Memory B cell (primary cell): ENCODE measurements around the gene MAN1A1.

Experiments used
- ATAC-seq: fragments of 150-1000 bp; cut with Tn5 transposase; 2 replicates; pipeline ENCODE4 v1.10.0; 2021; ENCODE audit warnings: low read depth, mild to moderate bottlenecking, moderate library complexity
- DNase-seq, 2 donors: peaks; one replicate each; pipeline ENCODE4 v3.0.0; 2022; ENCODE audit warnings: low spot score in 2 of 2
- H3K27ac Mint-ChIP-seq: one replicate; pipeline ENCODE4 v1.8.0; 2022; ENCODE audit warnings: mild to moderate bottlenecking, moderate library complexity, mixed read lengths
- H3K27me3 Mint-ChIP-seq: one replicate; pipeline ENCODE4 v1.8.0; 2022; ENCODE audit warnings: mixed read lengths
- H3K36me3 Mint-ChIP-seq: one replicate; pipeline ENCODE4 v1.8.0; 2022; ENCODE audit warnings: mild to moderate bottlenecking, mixed read lengths
- H3K4me1 Mint-ChIP-seq: one replicate; pipeline ENCODE4 v1.8.0; 2022; ENCODE audit warnings: mixed read lengths
- H3K4me3 Mint-ChIP-seq: one replicate; pipeline ENCODE4 v1.8.0; 2022; ENCODE audit warnings: mild to moderate bottlenecking, moderate library complexity, mixed read lengths
- H3K9me3 Mint-ChIP-seq: one replicate; pipeline ENCODE4 v1.8.0; 2022; ENCODE audit warnings: mixed read lengths

MAN1A1 gene

DNA sequence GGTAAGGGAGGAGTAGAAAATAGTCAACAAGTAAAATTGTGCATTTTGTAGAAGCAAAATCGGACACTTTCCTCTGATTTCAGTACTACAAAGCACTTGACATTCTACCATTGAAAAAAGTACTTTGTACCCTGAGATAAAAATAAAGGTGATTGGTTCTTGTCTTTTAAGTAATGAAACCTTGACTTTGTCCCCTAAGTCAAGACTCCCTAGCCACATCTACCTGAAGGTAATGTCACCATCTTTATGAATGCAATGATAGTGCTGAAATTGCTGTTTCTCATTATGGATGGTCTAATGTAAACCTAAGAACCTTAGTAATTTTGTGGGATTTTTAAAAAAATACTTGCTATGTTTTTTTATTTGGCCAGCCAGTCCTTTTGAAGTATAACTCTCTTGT lies 2.4 kb upstream of the MAN1A1 start:
- Mint-ChIP-seq H3K4me1 (peaks cover 25% of the 10 kb centered on the region), H3K9me3 (no peaks in the 10 kb centered on the region), H3K36me3 (no peaks in the 10 kb centered on the region), H3K27me3 (no peaks in the 10 kb centered on the region), H3K4me3 (no peak overlapping the region), H3K27ac (no peak overlapping the region)
- ATAC-seq (no peak), DNase-seq (no peak)

DNA sequence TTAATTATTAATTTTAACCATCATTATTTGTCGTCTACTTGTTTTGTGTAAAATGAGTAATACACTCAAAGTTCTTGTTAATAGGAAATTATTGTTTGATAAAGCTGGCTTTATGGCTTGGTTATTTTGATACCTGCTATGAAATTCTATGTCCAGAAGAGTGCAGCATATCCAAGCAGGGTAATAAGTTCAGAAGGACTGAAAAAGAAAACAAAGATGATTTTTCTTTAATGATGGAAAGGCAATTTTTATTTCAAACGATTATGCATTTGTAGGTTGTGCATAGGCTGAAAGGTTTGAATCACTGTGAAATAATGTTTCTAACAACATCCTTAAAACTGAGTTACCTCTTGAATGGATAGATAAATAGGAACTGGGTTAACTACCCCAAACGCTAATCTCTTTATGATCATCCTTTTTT lies 1.4 kb upstream of the MAN1A1 start:
- no peaks in the 10 kb centered on the region for H3K27me3 Mint-ChIP-seq
- H3K36me3 Mint-ChIP-seq = no peaks in the 10 kb centered on the region
- ATAC-seq = no peak
- peak overlapping the region; percentile 77 for H3K4me3 Mint-ChIP-seq
- H3K27ac Mint-ChIP-seq = peak overlapping the region; percentile 88
- H3K4me1 Mint-ChIP-seq = peaks cover 34% of the 10 kb centered on the region
- H3K9me3 Mint-ChIP-seq = no peaks in the 10 kb centered on the region
- no peak for DNase-seq

DNA sequence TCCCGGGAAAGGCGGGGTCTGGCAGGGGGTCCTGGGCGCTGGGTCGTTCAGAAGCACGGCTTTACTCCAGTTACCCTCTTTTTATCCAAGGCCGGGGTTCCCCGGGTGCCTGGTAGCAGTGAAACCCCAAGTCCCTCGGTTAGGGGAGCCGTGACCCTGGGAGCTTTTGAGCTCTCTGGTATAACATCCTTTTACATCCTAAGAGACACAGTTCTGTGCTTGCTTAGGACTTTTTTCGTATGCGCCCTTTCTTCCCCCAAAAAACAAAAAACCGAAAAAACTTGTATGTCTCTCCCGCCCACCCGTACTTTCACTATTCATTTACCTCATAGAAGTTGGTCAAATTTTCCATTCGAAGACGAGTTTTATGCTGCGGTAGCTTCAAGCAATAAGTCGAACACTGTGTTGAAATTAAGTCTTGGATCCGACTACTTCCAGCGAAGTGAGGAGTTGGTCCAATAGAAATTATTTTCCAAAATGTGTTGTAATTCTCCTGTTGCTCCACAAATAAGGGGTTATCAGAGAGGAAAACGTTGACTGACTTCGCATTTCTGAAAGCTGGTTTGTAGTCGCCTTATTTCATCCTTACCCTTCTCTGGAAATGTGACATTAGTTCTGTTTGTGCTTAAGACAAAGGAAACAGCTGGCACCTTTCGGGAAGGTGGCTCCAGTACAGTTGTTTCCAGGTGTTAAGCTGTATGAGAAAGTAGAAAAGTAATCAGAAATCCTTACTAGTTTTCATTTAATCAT lies 816 bp upstream of the MAN1A1 start:
- Mint-ChIP-seq H3K4me1 (peaks cover 35% of the 10 kb centered on the region), H3K27ac (peak overlapping the region; percentile 88), H3K9me3 (no peaks in the 10 kb centered on the region), H3K27me3 (no peaks in the 10 kb centered on the region), H3K4me3 (peak overlapping the region; percentile 77), H3K36me3 (no peaks in the 10 kb centered on the region)
- ATAC-seq = peak; percentile 16
- no peak for DNase-seq

DNA sequence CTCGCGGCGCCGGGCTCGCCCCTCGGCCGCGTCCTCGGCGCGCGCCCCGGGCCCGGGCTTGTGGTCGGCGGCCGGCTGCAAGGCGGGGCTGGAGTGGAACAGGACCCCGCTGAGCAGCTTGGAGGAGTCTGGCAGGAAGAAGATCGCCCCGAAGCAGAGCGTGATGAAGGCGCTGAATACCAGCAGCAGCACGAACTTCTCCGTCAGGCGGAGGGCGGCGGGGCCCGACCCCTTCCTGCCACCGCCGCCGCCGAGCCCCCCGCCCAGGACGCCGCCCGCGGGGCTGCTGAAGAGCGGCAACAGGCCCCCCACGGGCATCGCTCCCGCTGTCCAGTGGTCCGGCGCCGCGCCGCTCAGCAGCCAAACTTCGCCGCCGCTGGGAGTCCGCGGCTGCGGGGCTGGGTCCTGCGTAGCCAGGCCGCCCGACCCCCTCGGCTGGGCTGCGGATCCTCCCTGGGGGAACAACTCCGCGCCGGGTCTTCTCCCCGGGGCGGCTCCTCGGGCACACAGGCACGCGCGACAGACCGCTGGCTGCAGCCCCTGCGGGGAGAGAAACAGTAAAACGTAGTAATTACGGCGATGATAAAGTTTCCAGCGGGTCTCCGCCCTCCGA lies 707 bp downstream of the MAN1A1 start:
- peak overlapping the region; percentile 88 for H3K27ac Mint-ChIP-seq
- peaks cover 26% of the 10 kb centered on the region for H3K4me1 Mint-ChIP-seq
- no peak for ATAC-seq
- H3K4me3 Mint-ChIP-seq = peak overlapping the region; percentile 77
- no peaks in the 10 kb centered on the region for H3K27me3 Mint-ChIP-seq
- no peaks in the 10 kb centered on the region for H3K36me3 Mint-ChIP-seq
- peak; percentile 9 to 37 for DNase-seq
- H3K9me3 Mint-ChIP-seq = no peaks in the 10 kb centered on the region

DNA sequence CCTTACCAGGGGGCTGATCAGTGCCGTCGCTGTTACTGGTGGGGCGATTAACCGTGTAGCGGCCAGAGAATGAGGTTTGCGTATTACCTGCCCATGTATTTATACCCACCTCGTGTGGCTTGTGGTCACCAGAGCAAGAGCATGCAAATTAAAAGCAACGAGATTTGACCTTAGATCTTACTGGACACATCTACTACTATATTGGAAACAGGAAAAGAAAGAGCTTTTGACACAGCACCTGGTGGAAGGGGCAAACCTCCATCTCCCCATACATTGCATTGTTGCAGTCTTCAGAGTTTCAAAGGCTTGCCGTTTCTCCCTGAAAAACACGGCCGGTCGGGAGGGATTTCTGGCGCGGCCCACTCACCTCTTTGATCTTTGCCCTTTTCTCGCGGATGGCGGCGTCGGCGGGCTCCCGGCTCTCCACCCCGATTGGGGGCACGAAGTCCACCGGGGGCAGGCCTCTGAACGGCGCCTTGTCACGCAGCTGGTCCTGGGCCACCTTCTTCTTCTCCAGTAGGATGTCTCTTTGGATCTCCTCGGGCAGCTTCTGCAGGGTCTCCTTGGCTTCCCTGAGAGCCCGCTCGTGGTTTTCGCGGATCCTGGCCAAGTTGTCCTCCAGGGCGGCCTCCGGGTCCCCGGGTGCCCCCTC lies 1.3 kb downstream of the MAN1A1 start:
- H3K36me3 Mint-ChIP-seq = no peaks in the 10 kb centered on the region

DNA sequence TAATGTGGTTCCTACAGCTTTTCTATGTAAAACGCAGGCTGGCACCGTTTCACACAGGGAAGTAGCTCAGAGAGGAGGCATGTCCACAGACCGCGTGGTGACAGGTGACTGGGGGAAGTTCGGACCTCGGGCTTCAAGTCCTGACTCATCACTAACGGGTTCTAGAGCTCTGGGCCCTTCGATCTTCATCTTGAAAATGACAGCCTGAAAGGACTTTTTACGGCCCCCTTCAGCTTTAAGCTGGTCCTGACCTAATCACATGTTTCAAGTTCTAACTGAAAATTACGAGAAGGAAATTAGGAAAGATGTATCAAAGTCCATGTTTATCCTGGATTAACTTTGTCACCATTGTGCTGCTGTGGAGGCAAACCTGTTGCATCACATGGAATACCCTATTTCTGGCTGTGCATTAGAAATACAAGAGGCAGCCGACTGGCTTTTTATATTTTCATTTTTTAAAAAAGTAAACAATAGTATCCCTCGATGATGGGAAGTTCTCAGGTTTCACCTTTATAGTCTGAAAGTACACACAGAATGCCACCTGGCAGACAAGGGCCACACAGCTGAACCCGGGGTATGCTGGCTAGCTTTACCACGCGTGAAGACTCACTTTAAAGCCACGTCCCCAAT lies 2.0 kb downstream of the MAN1A1 start:
- DNase-seq (peak in 1 of 2 donors; percentile 19), ATAC-seq (peak; percentile 21)
- H3K27ac Mint-ChIP-seq = peak overlapping the region; percentile 88
- H3K4me3 Mint-ChIP-seq = peak overlapping the region; percentile 88
- H3K36me3 Mint-ChIP-seq = no peaks in the 10 kb centered on the region
- peaks cover 26% of the 10 kb centered on the region for H3K4me1 Mint-ChIP-seq
- H3K27me3 Mint-ChIP-seq = no peaks in the 10 kb centered on the region
- H3K9me3 Mint-ChIP-seq = no peaks in the 10 kb centered on the region

More for the DNA sequence above, 1.3 kb downstream of the MAN1A1 start:
- Mint-ChIP-seq H3K4me3 (peak overlapping the region; percentile 88), H3K4me1 (peaks cover 24% of the 10 kb centered on the region), H3K27me3 (no peaks in the 10 kb centered on the region), H3K9me3 (no peaks in the 10 kb centered on the region), H3K27ac (peak overlapping the region; percentile 88)
- ATAC-seq (no peak), DNase-seq (peak; percentile 7 to 23)

DNA sequence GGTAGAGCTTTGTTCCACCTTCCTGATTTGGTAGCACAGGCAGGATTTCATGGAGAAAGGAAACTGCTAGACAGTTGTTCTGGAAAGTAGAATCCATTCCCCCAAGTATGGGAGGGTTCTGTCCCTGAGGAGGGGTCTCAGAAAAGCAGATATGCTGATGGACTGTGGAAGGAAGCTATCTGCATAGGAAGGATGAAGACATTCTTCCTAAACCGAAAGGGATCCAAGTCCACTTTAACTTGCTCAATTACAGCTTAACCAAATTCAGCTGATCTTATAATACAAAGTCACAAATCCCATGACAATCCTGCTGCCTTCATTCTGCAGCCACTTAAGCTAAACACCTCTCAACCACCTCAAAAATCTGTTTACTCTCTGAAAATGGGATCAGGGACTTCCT lies 2.6 kb downstream of the MAN1A1 start:
- Mint-ChIP-seq H3K4me1 (peaks cover 29% of the 10 kb centered on the region), H3K4me3 (peak overlapping the region; percentile 37), H3K36me3 (no peaks in the 10 kb centered on the region), H3K27ac (peak overlapping the region; percentile 22), H3K9me3 (no peaks in the 10 kb centered on the region), H3K27me3 (no peaks in the 10 kb centered on the region)
- DNase-seq = no peak
- ATAC-seq = no peak

DNA sequence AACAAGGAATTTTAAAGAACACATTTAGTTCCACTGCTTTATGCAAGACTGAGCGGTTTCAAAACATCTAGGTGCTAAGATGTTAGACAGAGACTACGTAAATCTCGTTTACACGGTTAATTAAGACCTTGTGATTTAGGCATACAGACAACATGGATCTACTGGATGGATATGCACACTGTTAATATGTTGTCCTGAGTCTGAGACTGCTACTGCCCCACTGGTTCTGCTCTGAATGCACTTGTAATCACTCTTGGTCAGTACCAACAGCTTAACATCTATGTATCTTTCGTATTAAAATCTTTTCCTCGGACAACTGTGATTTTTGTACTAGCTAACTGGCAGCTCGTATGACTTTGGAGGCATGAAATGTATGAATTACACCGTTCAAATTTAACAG lies 3.1 kb downstream of the MAN1A1 start:
- no peaks in the 10 kb centered on the region for H3K27me3 Mint-ChIP-seq
- H3K4me3 Mint-ChIP-seq = peak overlapping the region; percentile 37
- ATAC-seq (no peak), DNase-seq (no peak)
- no peaks in the 10 kb centered on the region for H3K9me3 Mint-ChIP-seq
- peak overlapping the region; percentile 22 for H3K27ac Mint-ChIP-seq
- H3K4me1 Mint-ChIP-seq = peaks cover 29% of the 10 kb centered on the region
- H3K36me3 Mint-ChIP-seq = no peaks in the 10 kb centered on the region

DNA sequence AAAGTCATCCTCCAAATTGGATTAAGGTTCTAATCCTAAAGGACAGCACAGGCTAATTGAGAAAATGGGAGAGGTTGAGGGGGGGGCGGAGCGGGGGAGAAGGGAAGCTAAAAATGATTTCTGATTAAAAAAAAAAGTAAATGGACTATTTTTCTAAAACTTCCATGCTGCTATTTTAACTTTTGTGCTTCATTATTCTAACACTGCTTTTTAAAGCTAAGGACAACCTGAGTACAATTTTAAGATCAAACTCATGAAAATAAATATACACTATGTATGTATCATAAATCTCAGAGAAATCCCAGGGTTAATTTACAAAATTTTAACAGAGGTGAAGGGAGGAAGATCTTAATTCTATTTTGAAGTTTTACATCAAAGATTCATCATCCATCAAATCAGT lies 4.4 kb downstream of the MAN1A1 start:
- Mint-ChIP-seq H3K27me3 (no peaks in the 10 kb centered on the region), H3K27ac (peak overlapping the region; percentile 39), H3K36me3 (no peaks in the 10 kb centered on the region), H3K9me3 (no peaks in the 10 kb centered on the region), H3K4me1 (peaks cover 34% of the 10 kb centered on the region), H3K4me3 (no peak overlapping the region)
- DNase-seq (no peak), ATAC-seq (no peak)

DNA sequence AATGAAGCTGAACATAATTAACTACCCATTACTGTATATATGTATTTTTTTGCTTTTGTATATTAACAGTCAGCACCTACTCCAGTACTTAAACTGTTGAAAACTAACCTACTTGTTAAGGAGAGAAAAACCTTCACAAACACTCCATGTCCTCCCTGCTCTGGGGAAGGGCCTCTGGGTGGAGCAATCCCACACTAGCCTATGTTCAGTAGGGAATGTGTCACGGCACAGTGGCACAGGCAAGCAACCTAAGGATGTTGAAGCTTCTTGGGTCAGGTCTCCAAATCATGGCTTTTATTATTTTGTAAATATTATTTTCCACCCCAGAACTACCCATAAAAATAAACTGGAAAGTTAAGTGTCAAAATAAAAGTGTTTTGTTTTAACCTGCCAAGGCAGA lies 5.3 kb downstream of the MAN1A1 start:
- no peaks in the 10 kb centered on the region for H3K27me3 Mint-ChIP-seq
- H3K27ac Mint-ChIP-seq = no peak overlapping the region
- H3K4me1 Mint-ChIP-seq = peaks cover 37% of the 10 kb centered on the region
- ATAC-seq (no peak), DNase-seq (no peak)
- no peak overlapping the region for H3K4me3 Mint-ChIP-seq
- H3K36me3 Mint-ChIP-seq = no peaks in the 10 kb centered on the region
- no peaks in the 10 kb centered on the region for H3K9me3 Mint-ChIP-seq

DNA sequence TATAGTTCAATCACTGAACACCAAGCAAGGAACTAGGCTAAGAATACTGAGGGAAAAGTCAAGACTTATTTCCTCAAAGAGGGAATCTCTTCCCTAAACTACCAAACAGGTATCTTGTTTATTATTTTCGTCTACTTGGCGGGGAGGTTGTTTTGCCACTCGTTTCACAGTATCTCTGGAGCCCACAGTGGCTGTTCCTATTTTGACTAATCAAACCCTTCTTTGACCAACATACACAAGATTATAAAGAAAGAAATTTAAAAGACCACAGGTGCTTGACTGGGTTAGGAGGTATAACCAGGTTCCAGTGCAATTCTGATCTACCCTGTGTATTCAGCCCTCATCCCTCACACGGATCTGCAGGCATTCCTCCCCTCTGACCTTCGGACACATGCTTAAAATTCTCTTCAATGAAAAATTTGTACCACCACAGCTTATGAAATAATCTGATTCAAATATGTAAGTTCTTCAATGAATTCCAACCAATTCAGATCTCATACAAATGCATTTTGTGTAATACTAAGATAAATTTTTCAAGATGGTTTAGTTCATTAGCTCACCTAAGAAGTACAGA lies 5.9 kb downstream of the MAN1A1 start:
- ATAC-seq (no peak), DNase-seq (no peak)
- Mint-ChIP-seq H3K4me3 (no peak overlapping the region), H3K36me3 (no peaks in the 10 kb centered on the region), H3K9me3 (no peaks in the 10 kb centered on the region), H3K4me1 (peaks cover 37% of the 10 kb centered on the region), H3K27ac (no peak overlapping the region), H3K27me3 (no peaks in the 10 kb centered on the region)

DNA sequence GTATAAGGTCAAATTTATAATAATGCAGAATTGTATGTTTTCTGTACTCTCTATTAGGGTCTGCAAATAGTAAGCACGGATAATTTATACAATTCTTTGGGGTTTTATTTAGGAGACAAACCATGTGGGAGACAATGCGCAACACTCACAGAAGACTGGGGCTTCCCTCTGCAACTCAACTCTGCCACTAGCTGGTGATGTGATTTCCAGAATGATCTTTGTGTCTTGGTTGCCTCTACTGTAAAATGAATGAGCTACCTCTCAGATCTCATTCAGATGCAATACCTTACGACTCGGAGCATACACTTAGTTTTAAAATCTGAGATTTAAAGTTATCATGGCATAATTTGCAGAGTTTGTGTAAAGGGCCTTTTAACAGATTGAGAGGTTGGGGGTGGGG lies 6.4 kb downstream of the MAN1A1 start:
- no peaks in the 10 kb centered on the region for H3K36me3 Mint-ChIP-seq
- H3K4me1 Mint-ChIP-seq = peaks cover 35% of the 10 kb centered on the region
- ATAC-seq = no peak
- DNase-seq = no peak
- no peaks in the 10 kb centered on the region for H3K9me3 Mint-ChIP-seq
- no peaks in the 10 kb centered on the region for H3K27me3 Mint-ChIP-seq
- no peak overlapping the region for H3K27ac Mint-ChIP-seq
- no peak overlapping the region for H3K4me3 Mint-ChIP-seq

DNA sequence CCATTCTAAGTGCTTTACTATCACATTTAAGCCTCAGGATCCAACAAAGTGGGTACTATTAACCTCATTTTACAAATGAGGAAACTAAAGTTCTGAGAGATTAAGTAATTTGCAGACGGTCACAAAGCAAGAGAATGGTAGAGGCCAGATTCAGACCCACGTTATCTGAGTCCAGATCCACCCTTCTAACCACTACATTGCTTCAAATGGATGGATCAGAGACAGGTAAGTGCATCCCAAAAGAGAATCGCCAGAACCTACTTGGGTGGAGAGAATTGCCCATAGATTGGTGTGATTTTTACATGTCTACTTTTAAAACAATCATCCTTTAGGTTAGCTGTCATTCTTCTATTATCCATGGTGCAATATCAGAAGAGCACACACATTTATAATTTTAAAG lies 7.1 kb downstream of the MAN1A1 start:
- H3K36me3 Mint-ChIP-seq = no peaks in the 10 kb centered on the region
- no peak overlapping the region for H3K27ac Mint-ChIP-seq
- H3K4me3 Mint-ChIP-seq = no peak overlapping the region
- H3K4me1 Mint-ChIP-seq = peaks cover 33% of the 10 kb centered on the region
- H3K9me3 Mint-ChIP-seq = no peaks in the 10 kb centered on the region
- no peaks in the 10 kb centered on the region for H3K27me3 Mint-ChIP-seq
- no peak for ATAC-seq
- DNase-seq = no peak
